ENCODE data around the gene SLC6A6.

Gene SLC6A6

GRCh38 chr3:14403619-14404155, 1.3 kb downstream of the SLC6A6 start:
- peak overlapping the region; percentile 52 for H3K4me3 ChIP-seq (ENCODE audit: low read depth, low read length)
- in situ Hi-C loops (cut with HindIII; ENCODE audit: low sequenced_read_pairs): loop anchor here (5.0 kb wide), 1 partner anchor 49 kb away; no protein-coding TSS in a partner anchor
- DNase-seq (ENCODE audit: low read depth): no peak
- no peak for TF ChIP-seq CTCF (IDR thresholded peaks at IDR 0.05; ENCODE audit: low read depth, low read length, missing control alignments)

GRCh38 chr3:14404186-14404585, 1.8 kb downstream of the SLC6A6 start:
- H3K4me3 ChIP-seq (ENCODE audit: low read depth, low read length): peak overlapping the region; percentile 52
- in situ Hi-C loops (cut with HindIII; ENCODE audit: low sequenced_read_pairs): loop anchor here (5.0 kb wide), 1 partner anchor 48 kb away; no protein-coding TSS in a partner anchor
- no peak for TF ChIP-seq CTCF (IDR thresholded peaks at IDR 0.05; ENCODE audit: low read depth, low read length, missing control alignments)
- DNase-seq (ENCODE audit: low read depth): no peak

- DNase-seq (ENCODE audit: low read depth): no peak
- peak overlapping the region; percentile 52 for H3K4me3 ChIP-seq (ENCODE audit: low read depth, low read length)
- no peak for TF ChIP-seq CTCF (IDR thresholded peaks at IDR 0.05; ENCODE audit: low read depth, low read length, missing control alignments)
These were observed 2.4 kb downstream of the SLC6A6 start for GRCh38 chr3:14404631-14405359.

GRCh38 chr3:14405360-14406238, 3.2 kb downstream of the SLC6A6 start:
- in situ Hi-C loops (cut with HindIII; ENCODE audit: low sequenced_read_pairs): no loop called here
- DNase-seq (ENCODE audit: low read depth): no peak
- no peak for TF ChIP-seq CTCF (IDR thresholded peaks at IDR 0.05; ENCODE audit: low read depth, low read length, missing control alignments)
- peak overlapping the region; percentile 52 for H3K4me3 ChIP-seq (ENCODE audit: low read depth, low read length)

More at GRCh38 chr3:14404631-14405359, 2.4 kb downstream of the SLC6A6 start:
- in situ Hi-C loops (cut with HindIII; ENCODE audit: low sequenced_read_pairs): loop anchor here (5.0 kb wide), 1 partner anchor 48 kb away; no protein-coding TSS in a partner anchor

GRCh38 chr3:14406336-14406735, 3.9 kb downstream of the SLC6A6 start:
- no peak for DNase-seq (ENCODE audit: low read depth)
- in situ Hi-C loops (cut with HindIII; ENCODE audit: low sequenced_read_pairs): no loop called here
- H3K4me3 ChIP-seq (ENCODE audit: low read depth, low read length): no peak overlapping the region

More at GRCh38 chr3:14406336-14406735, 3.9 kb downstream of the SLC6A6 start:
- no peak for TF ChIP-seq CTCF (IDR thresholded peaks at IDR 0.05; ENCODE audit: low read depth, low read length, missing control alignments)

All from astrocyte of the cerebellum (primary cell).